Kidney epithelial cell (primary cell): ENCODE measurements around the gene ETV1. TPM values are rescaled to one million over a fixed set of nuclear protein-coding genes. Genes with fewer than 3 reads are reported as not detected.

Experiments
- DNase-seq: peaks from one replicate; pipeline ENCODE4 v3.0.0-alpha.2; 2010; ENCODE audit warnings: low read depth
- H3K27me3 ChIP-seq: 2 replicates; pipeline ENCODE4 v1.6.0; 2011; ENCODE audit warnings: low read length; ENCODE audit not compliant: control insufficient read depth, insufficient read depth
- H3K36me3 ChIP-seq: 2 replicates; pipeline ENCODE4 v1.5.1; 2011; ENCODE audit warnings: low read length; ENCODE audit not compliant: control insufficient read depth, insufficient read depth
- H3K4me3 ChIP-seq: 2 replicates; pipeline ENCODE4 v1.5.1; 2011; ENCODE audit warnings: low read depth, mild to moderate bottlenecking, control low read depth, low read length
- CTCF ChIP-seq: IDR thresholded peaks from 2 replicates; pipeline ENCODE4 v1.5.1; 2011; ENCODE audit warnings: mild to moderate bottlenecking, moderate library complexity, low read length, control low read depth, inconsistent platforms; ENCODE audit not compliant: insufficient read depth, poor library complexity, severe bottlenecking
- total RNA-seq: library from RNA; depleted of rRNA; stranded (reverse); fragments of >200 nt; gene quantifications from 2 replicates; pipeline ENCODE4 v1.2.3, GENCODE V29; 2015

The ETV1 gene
- total RNA-seq, 1 donor from 2014 or later = 6.1 TPM

- H3K27me3 ChIP-seq = no peaks in the 10 kb centered on the region
- no peak for DNase-seq
- H3K36me3 ChIP-seq = no peaks in the 10 kb centered on the region
- H3K4me3 ChIP-seq = no peak overlapping the region
- no peak for TF ChIP-seq CTCF
Measured at GRCh38 chr7:13894377-13894776, 95.1 kb downstream of the ETV1 start.

- no peak for TF ChIP-seq CTCF
- no peak overlapping the region for H3K4me3 ChIP-seq
- DNase-seq = no peak
- no peaks in the 10 kb centered on the region for H3K36me3 ChIP-seq
- no peaks in the 10 kb centered on the region for H3K27me3 ChIP-seq
Measured at GRCh38 chr7:13890793-13891192, 98.7 kb downstream of the ETV1 start.

GRCh38 chr7:13886356-13886755, 103.1 kb downstream of the ETV1 start:
- DNase-seq = no peak
- TF ChIP-seq CTCF = no peak

GRCh38 chr7:13882051-13882450, 107.4 kb downstream of the ETV1 start:
- Histone ChIP-seq H3K36me3 (no peaks in the 10 kb centered on the region), H3K27me3 (no peaks in the 10 kb centered on the region), H3K4me3 (no peak overlapping the region)
- no peak for DNase-seq
- TF ChIP-seq CTCF = no peak

More at GRCh38 chr7:13886356-13886755, 103.1 kb downstream of the ETV1 start:
- Histone ChIP-seq H3K4me3 (no peak overlapping the region), H3K27me3 (no peaks in the 10 kb centered on the region), H3K36me3 (no peaks in the 10 kb centered on the region)

- H3K4me3 ChIP-seq = no peak overlapping the region
- H3K36me3 ChIP-seq = no peaks in the 10 kb centered on the region
- H3K27me3 ChIP-seq = no peaks in the 10 kb centered on the region
- peak; percentile 29 for DNase-seq
- no peak for TF ChIP-seq CTCF
Measured at GRCh38 chr7:13880789-13881188, 108.7 kb downstream of the ETV1 start.

- no peak overlapping the region for H3K4me3 ChIP-seq
- H3K36me3 ChIP-seq = no peaks in the 10 kb centered on the region
- TF ChIP-seq CTCF = no peak
- peak; percentile 39 for DNase-seq
- no peaks in the 10 kb centered on the region for H3K27me3 ChIP-seq
Measured at GRCh38 chr7:13879994-13880686, 109.3 kb downstream of the ETV1 start.
